Measurements from ENCODE around the gene ZNF609.
A peak's percentile ranks its signal among the peaks of the same experiment; 100 is the strongest.

Gene ZNF609

DNA sequence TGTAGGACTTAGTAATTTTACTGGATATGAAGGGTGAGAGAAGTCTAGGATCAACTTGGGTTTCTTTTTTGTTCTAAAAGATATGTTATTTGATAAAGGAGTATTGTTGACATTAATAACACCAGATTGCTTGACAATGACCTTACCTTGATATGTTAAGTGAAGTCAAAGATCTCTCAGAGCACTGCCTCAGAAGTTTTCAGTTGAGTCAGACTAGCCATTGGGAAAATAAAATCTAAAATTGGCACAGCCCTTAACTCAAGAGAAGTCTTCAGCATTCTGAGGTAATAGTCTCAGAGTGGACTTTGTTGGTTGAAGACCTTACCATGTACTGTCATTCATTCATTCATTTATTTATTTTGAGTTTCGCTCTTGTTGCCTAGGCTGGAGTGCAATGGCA, 22.4 kb upstream of the ZNF609 start:
- Histone ChIP-seq H3K27ac (no peak overlapping the region; a peak in 1 of 22 replicates), H4K20me1 (0 out of 22 replicates have a peak, but pooled peaks cover 0 to 3% (median 0%) of the 10 kb centered on the region in 11 experiments), H3K4me1 (peaks cover 0 to 18% (median 11%) of the 10 kb centered on the region in 10 experiments; a peak in 13 of 20 replicates), H3K27me3 (no peaks in the 10 kb centered on the region), H3K4me2 (peak overlapping the region in 6 of 11 experiments; percentile 15 to 48 (median 30); a peak in 10 of 22 replicates), H3K9me3 (replicated peaks in 1 of 11) (no peaks in the 10 kb centered on the region), H3K4me3 (no peak overlapping the region), H3K9ac (no peak overlapping the region), H3K36me3 (peaks cover 6 to 87% (median 29%) of the 10 kb centered on the region in 11 experiments; a peak in 17 of 22 replicates)
- TF ChIP-seq Cebpa-rat (IDR thresholded peaks at IDR 0.05), result no peak

DNA sequence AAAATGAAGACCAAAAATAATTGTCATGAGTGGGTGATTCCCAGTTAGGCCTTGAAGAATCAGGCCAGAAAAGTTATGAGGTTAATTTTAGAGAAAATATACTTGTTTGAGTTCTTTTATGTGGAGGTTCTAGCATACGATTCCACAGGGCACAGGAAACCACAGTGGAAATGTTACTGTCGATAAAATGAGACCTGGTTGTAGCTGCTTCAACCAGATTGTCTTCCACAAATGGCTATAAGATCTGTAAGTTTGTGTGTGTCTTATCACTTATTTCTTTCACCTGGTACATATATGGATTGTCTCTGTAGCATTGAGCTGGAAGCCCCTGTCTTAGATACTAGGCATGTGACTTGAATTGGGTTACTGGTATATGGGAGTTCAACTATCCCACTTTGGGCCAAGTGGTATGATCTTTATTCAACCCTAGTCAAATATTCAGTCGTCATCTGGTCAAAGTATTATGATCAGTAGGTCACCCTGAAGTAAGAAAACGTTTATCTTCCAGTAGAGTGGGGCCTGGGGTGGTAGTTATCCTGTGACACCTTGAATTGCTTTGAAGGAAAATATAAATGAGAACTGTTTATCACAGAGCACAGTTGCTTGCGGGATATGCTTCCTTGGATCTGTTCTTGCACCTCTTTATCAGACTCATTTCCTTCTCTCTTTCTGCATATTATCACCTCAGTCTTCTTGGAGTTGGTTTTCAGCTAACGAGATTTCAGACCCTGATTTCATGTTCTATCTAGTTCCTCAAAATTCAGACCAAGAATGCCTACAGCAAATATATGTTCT, 21.5 kb upstream of the ZNF609 start:
- peaks cover 4 to 79% (median 22%) of the 10 kb centered on the region in 11 experiments; a peak in 14 of 22 replicates for H3K36me3 ChIP-seq
- peak overlapping the region in 6 of 11 experiments; percentile 15 to 48 (median 30); a peak in 11 of 22 replicates for H3K4me2 ChIP-seq
- H3K9me3 ChIP-seq (replicated peaks in 1 of 11), result no peaks in the 10 kb centered on the region
- no peak overlapping the region for H3K4me3 ChIP-seq
- peaks cover 0 to 18% (median 11%) of the 10 kb centered on the region in 10 experiments; a peak in 17 of 20 replicates for H3K4me1 ChIP-seq
- peaks cover 0 to 12% (median 0%) of the 10 kb centered on the region in 11 experiments; a peak in 2 of 22 replicates for H4K20me1 ChIP-seq
- no peak overlapping the region for H3K9ac ChIP-seq
- TF ChIP-seq Cebpa-rat (IDR thresholded peaks at IDR 0.05), result no peak
- no peaks in the 10 kb centered on the region for H3K27me3 ChIP-seq
- H3K27ac ChIP-seq, result no peak overlapping the region

DNA sequence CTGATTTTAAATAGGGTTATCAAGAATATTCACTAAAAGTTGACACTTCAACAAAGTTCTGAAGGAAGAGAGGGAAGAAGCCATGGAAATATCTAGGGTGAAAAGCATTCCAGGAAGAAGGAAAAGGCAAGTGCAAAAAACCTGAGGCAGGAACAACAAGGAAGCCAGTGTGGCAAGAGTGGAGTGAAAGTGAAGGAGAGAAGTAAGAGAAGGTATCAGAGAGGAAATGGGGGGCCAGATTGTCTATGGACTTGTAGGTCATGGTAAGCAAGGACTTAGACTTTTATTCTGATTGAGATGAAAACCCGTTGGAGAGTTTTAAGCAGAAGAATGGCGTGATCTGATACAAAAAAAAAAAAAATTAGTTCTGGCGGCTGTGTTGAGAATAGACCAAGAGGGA, 18.5 kb upstream of the ZNF609 start:
- Histone ChIP-seq H3K9ac (no peak overlapping the region), H3K4me3 (no peak overlapping the region), H3K4me1 (peaks cover 10 to 19% (median 16%) of the 10 kb centered on the region in 10 experiments; a peak in 19 of 20 replicates), H4K20me1 (peaks cover 0 to 18% (median 0%) of the 10 kb centered on the region in 11 experiments; a peak in 2 of 22 replicates), H3K27ac (no peak overlapping the region), H3K27me3 (no peaks in the 10 kb centered on the region), H3K9me3 (replicated peaks in 1 of 11) (no peaks in the 10 kb centered on the region), H3K4me2 (no peak overlapping the region), H3K36me3 (peaks cover 4 to 75% (median 25%) of the 10 kb centered on the region in 11 experiments; a peak in 20 of 22 replicates)
- no peak for TF ChIP-seq Cebpa-rat (IDR thresholded peaks at IDR 0.05)

DNA sequence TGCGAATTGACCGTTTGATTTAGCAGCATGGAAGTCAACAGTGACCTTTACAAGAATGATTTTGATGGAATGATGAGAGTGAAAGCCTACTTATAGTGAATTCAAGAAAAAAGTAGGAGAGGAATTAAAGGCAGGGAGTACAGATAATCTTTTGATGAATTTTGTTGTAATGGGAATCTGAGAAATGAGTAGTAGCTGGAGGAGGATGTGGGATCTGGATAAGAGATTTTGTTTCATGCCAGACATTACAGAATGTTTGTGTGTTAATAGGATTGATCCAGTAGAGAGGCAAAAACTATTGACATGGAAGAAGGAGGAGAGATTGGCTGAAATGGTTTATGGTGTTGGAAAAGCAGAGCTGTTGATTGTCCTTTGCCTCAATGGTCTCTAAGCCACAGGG, 17.4 kb upstream of the ZNF609 start:
- H3K9me3 ChIP-seq (replicated peaks in 1 of 11), result no peaks in the 10 kb centered on the region
- no peaks in the 10 kb centered on the region for H3K27me3 ChIP-seq
- H3K9ac ChIP-seq, result no peak overlapping the region
- TF ChIP-seq Cebpa-rat (IDR thresholded peaks at IDR 0.05), result no peak
- no peak overlapping the region for H3K4me2 ChIP-seq
- H3K36me3 ChIP-seq, result peaks cover 15 to 77% (median 36%) of the 10 kb centered on the region in 11 experiments
- H3K4me1 ChIP-seq, result peaks cover 11 to 25% (median 17%) of the 10 kb centered on the region in 10 experiments
- peaks cover 0 to 18% (median 0%) of the 10 kb centered on the region in 11 experiments; a peak in 3 of 22 replicates for H4K20me1 ChIP-seq
- H3K27ac ChIP-seq, result no peak overlapping the region
- H3K4me3 ChIP-seq, result no peak overlapping the region

DNA sequence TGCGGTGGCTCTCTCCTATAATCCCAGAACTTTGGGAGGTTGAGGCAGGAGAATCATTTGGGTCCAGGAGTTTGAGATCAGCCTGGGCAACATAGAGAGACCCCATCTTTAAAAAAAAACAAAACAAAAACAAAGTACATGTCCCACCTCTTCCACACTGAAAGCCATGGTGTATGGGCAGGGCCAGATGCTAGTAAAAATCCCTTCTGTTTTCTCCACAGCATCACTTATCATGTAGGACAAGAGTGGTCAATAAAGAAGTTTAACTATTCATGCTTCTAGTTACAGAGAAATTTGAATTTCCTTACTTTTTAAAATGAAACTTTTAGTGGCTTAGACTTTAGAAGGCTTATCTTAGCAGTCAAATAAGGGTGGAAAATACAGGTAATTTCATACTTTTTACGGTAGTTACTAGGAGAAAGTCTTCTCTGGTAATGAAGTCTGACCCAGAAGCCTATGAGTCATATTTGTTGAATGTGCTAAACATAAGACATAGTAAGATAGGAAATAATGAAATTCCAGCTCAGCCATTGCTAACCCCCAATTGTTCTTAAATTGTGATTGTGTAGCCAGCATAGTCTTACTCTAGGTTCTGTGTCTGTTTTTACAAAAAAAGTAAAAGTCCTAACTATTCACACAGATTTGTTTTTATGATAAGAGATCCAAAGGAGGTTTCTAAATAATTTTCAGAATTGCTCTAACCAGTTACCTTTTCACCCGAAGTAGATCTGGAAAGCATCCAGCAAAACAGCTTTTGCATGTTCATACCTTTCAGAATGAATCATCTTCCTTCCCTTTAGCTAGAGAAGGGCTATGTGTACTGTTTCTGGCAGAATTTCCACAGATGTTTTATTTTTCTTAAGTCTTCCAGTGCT, 16.4 kb upstream of the ZNF609 start:
- no peak overlapping the region for H3K9ac ChIP-seq
- H3K4me2 ChIP-seq, result peak overlapping the region in 3 of 11 experiments; percentile 13 to 52 (median 43); a peak in 5 of 22 replicates
- H3K4me3 ChIP-seq, result no peak overlapping the region
- H3K27me3 ChIP-seq, result no peaks in the 10 kb centered on the region
- H3K4me1 ChIP-seq, result peaks cover 6 to 30% (median 15%) of the 10 kb centered on the region in 10 experiments; a peak in 19 of 20 replicates
- no peaks in the 10 kb centered on the region for H3K9me3 ChIP-seq (replicated peaks in 1 of 11)
- peaks cover 0 to 18% (median 0%) of the 10 kb centered on the region in 11 experiments; a peak in 3 of 22 replicates for H4K20me1 ChIP-seq
- H3K36me3 ChIP-seq, result peaks cover 22 to 84% (median 44%) of the 10 kb centered on the region in 11 experiments
- no peak overlapping the region for H3K27ac ChIP-seq
- TF ChIP-seq Cebpa-rat (IDR thresholded peaks at IDR 0.05), result no peak

DNA sequence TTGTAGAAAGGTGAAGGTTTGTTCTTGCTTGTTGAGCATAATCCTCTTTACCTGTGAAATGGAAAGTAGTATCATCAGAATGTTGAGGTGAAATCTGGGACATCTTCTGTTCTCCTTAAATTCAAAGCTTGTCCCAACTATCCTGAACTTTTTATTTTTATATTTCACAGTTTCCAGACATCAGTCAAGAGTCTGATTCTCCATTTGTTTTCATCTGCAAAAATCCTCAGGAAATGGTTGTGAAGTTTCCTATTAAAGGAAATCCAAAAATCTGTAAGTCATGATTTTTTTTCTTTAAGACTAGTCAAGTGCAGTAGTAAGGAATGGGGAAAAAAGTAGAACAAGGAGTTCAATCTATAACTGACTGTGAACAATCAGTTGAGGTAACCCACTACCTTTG, 15.5 kb upstream of the ZNF609 start:
- Histone ChIP-seq H3K36me3 (peaks cover 30 to 86% (median 49%) of the 10 kb centered on the region in 11 experiments), H3K4me3 (no peak overlapping the region), H3K4me1 (peaks cover 6 to 30% (median 15%) of the 10 kb centered on the region in 10 experiments; a peak in 18 of 20 replicates), H3K9ac (no peak overlapping the region), H3K4me2 (peak overlapping the region in 3 of 11 experiments; percentile 13 to 52 (median 43); a peak in 6 of 22 replicates), H3K27ac (no peak overlapping the region), H3K9me3 (replicated peaks in 1 of 11) (no peaks in the 10 kb centered on the region), H4K20me1 (peaks cover 0 to 18% (median 0%) of the 10 kb centered on the region in 11 experiments; a peak in 3 of 22 replicates), H3K27me3 (no peaks in the 10 kb centered on the region)
- no peak for TF ChIP-seq Cebpa-rat (IDR thresholded peaks at IDR 0.05)

DNA sequence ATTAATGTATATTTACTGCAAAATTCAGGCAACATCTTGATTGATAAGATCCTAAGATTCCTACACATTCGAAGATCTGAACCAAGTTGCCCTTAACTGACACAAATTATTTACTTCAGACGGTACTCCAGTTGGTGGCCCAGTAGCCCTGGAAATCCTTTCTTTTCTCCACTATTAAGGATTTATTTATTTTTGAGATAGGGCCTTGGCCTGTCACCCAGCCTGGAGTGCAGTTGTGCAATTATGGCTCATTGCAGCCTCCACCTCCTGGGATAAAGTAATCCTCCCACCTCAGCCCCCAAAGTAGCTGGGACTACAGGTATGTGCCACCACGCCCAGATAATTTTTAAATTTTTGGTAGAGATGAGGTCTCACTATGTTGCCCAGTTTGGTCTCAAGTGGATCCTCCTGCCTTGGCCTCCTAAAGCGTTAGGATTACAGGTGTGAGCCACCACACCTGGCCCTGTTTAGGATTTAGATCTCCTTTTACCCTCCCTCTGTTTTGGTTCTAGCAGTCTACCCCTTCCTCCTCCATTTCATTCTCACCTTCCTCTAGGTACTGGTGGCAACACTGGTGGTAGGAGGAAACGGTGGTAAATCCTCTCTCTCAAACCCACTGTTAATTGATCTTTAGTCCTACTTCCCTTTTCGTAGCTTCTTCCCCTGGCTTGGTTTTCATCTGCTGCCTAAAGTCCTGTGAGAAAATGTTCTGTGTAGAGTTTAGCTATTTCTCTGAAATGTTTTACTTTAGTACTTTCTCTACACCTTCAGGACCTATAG, 12.7 kb upstream of the ZNF609 start:
- Histone ChIP-seq H3K4me2 (peak overlapping the region in 9 of 11 experiments; percentile 2 to 64 (median 18); a peak in 10 of 22 replicates), H3K27ac (no peak overlapping the region), H3K9me3 (replicated peaks in 1 of 11) (no peaks in the 10 kb centered on the region), H3K27me3 (no peaks in the 10 kb centered on the region), H3K9ac (no peak overlapping the region), H3K4me3 (no peak overlapping the region), H3K36me3 (peaks cover 38 to 86% (median 52%) of the 10 kb centered on the region in 11 experiments), H4K20me1 (peaks cover 0 to 18% (median 0%) of the 10 kb centered on the region in 11 experiments; a peak in 3 of 22 replicates), H3K4me1 (peaks cover 6 to 31% (median 15%) of the 10 kb centered on the region in 10 experiments; a peak in 18 of 20 replicates)
- TF ChIP-seq Cebpa-rat (IDR thresholded peaks at IDR 0.05), result 0 out of 22 replicates have a peak, but pooled peaks of 1 of the 11 experiments have one; percentile 18

Data from BLaER1 treated with 17β-estradiol and CSF1 and Interleukin-3, amounts not matched to agents 10 nM and 100 nM (cell line).